HG02870 (cell line): ENCODE measurements around the gene EN2.

ENCODE experiments used
- ATAC-seq: cut with Tn5 transposase; IDR thresholded peaks from one replicate; pipeline ENCODE4 v1.9.1; 2021; ENCODE audit warnings: mild to moderate bottlenecking, moderate library complexity; ENCODE audit not compliant: unreplicated experiment

Gene EN2

DNA sequence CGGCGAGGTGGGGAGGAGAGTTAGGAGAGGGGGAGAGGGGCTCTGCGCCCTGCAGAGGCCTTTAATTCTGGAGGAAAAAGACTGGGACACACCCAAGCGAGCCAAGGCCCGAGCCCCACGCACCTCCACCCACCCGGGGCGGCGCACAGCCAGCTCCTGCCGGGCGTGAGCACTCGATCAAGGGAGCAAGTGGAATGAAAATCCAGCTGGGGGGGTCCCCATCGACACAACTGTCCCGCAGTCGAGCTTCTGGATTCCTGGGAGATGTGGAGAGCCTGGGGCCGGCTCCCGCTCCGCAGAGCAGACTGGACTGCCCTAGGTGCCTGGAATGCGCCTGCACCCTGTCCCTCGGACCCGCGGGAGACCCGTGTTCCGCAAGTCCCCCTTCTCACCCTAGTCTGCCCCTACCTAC is 7.4 kb upstream of the EN2 start:
- no peak for ATAC-seq

DNA sequence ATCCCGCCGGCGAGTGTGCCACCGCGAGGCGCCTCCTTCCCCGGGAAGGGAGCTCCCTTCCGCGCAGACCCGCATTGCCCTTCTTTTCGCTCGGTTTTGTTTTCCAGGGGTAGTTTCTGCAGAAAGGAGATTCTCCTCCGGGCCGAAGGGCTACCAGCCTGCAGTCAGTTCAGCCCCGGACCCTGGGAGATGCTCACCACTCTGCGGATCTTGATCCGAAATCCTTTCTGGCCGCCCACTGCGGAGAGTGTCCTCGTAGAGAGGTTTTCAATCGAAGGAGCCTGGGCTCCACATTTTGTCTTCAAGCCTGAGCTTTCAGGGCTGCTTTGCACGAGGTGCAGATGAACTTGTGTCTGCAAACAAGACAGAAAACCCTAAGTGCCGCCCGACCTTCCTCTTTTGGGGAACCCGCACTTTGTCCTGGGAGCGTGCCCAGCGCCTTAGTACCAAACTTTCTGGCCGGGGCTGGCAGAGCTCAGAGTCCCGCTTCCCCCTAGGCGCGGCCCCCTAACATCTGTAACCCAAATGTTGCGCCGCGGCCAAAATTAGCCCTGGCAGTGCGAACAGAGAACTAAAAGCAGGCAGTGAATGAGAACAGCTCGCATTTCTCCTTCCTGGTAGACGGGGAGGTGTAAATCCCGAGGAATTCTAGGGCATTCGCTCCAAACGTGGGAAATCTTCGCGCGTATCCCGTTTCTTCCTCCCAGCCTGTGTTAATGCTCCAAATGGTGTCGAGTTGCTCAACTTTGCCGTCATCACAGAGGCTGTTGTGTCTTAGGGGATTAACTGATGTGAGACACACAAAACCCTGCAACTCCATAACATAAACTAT is 6.7 kb upstream of the EN2 start:
- ATAC-seq = no peak

DNA sequence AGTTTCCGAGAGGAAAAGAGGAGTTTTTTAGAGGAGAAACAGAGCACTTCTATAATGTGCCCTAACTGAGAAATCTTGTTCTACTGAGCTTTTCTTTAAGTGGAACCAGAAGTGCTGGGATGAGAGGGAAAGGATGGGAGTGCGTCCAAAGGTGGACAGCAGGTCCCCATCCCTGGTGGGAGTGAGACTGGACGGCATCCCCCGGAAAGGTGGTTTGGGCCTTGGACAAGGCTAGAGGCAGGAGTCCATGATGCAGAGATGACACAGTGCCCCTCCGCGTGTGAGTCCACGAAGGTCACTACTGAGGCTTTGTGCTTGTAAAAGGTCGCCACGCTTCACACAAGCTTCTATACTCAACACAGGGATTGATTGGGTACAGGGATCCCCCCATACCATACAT is 6.1 kb upstream of the EN2 start:
- no peak for ATAC-seq

DNA sequence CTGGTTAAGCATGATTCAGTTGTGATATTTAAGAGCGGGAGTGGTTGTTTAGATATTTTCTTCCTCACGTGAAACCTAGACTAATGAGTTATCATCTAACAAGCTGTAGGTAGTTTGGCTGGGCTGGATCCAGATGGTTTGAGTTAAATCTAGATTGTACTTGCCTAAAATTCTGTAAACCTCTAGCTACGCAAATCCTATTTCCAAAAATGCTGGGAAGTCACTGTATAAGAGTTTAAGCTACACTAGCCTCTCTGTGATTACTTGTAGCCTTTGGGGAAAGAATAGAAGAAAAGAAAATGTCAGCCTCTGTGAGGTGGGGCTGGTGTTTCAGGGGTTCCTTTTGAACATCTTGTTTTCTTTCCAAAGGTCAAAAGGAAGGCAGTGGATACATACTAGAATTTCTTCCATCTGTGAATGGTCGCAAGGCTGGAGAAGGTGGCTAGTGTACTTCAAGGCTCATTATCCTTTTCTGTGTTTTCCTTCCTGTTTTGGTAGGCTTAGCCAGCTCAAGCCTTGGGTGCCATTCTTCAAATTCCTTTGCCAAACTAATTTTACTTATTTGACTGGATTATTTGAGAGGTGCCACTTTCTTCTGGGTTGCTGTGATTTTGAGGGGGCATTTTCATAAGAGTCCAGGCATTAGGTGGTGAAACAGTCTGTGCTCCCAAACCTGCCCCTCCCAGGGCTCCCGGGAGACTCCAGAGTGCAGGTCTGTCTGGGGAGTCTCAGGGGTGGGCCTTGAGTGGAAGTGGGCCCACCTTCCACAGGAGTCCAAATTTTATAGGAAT is 5.2 kb upstream of the EN2 start:
- ATAC-seq = no peak

DNA sequence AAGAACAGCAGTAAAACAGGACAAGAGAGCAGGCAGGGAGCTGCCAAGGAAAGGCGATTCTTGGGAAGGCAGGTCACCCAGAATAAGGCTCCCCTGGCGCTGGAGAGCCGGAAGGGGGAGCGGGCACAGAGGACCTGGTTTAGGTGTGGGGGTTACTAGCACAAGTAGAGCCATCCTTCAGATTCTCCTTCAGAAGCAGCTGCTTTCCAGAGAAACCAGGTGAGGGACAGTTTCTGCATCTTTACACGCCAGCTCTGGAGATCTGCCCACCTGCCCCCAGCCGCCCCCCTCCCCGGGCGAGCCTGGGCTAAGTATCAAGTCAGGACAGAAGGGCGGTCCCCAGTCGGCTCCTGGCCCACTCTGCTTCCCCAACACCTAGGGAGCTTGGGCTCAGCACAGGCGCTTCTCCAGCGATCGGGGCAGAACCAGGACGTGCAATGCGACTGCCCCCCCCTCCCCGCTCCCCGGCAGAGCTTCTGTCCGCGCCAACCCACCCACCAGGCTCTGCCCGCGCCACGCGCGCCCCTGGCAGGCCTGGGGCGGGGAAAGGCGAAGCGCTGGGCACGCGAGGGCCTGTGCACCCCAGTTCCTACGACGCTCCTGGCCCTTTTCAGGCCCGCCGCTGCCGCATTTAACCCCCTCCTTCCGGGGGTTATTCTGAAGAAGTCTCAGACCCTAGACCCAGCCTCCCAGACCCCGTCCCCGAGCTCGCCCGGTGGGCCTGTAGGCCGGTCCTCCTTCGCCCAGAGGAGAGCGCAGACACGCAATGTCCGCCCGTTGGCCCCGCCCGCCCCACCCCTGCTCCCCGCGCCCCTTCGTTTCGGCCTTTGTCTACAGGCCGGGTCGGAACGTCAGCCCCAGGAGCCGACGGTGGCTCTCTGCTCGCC is 4.4 kb upstream of the EN2 start:
- ATAC-seq = no peak

DNA sequence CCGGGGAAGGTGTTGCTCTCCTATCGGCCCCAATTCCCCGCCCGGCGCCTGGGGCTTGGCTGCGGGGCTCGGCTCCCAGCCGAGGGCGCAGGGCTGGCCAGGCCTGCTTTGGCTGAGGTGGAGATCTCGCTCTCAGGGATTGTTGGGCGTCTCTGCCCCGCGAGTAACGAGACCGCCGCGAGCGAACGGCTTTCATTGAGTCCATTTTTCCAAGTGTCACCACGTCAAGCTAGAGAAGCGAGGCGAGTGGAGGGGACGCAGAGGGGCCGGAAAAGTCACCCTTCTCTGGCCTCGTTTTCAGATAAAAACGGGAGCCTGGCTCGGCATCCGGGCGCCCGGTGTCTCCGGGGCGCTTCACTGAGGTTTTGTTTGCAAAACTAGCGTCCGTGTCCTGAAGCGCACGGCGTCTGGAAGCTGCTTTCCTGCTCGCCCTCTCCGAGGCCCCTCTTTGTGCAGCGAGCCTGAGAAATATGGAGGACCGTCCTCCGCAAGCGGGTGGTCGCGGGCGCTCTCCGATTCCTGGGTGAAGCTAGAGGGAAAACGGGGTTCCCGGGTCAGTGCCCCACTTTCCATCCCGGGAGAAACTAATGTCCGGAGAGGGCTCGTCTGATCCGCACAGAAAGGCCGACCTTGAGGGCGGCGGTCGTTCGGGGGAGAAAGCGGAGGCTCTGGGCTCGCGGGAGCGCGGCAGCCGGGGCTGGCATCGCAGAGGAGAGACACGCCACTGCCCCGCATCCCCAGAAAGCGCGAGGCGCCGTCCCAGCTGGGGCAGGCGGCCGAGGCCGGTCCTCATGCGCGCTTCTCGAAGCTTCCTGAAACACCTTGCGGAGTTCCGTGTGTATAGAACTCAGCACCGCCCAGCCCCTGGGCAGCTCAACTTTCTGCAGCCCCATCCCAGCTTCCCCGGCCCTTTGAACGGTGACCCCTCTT is 3.5 kb upstream of the EN2 start:
- ATAC-seq = no peak

DNA sequence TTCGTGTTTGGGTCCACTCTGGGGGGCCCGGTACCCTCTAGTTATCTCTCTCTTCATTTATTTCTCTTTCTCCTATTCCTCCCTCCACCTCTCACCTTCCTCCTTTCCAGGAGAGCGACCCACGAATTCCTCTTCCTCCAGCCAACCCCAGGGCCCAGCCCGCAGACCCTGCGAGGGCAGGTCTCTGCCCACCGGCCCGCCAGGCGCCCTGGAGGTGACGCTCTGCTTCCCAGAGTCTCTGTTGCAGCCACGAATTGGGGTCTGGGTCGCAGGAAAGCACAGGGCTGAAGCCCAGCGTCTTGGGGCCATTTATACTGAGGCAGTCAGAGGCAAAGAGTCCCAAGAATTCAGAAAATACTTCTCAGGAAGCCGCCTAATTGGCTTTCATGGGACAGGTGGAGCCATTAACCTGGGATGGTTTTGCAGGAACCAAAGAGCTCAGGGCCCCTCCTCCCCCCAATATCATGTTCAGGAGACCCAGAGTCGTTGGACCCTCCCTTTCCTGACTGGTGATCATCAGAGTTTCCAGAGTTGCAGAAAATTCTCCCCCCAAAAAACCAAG is 2.7 kb upstream of the EN2 start:
- ATAC-seq = no peak

DNA sequence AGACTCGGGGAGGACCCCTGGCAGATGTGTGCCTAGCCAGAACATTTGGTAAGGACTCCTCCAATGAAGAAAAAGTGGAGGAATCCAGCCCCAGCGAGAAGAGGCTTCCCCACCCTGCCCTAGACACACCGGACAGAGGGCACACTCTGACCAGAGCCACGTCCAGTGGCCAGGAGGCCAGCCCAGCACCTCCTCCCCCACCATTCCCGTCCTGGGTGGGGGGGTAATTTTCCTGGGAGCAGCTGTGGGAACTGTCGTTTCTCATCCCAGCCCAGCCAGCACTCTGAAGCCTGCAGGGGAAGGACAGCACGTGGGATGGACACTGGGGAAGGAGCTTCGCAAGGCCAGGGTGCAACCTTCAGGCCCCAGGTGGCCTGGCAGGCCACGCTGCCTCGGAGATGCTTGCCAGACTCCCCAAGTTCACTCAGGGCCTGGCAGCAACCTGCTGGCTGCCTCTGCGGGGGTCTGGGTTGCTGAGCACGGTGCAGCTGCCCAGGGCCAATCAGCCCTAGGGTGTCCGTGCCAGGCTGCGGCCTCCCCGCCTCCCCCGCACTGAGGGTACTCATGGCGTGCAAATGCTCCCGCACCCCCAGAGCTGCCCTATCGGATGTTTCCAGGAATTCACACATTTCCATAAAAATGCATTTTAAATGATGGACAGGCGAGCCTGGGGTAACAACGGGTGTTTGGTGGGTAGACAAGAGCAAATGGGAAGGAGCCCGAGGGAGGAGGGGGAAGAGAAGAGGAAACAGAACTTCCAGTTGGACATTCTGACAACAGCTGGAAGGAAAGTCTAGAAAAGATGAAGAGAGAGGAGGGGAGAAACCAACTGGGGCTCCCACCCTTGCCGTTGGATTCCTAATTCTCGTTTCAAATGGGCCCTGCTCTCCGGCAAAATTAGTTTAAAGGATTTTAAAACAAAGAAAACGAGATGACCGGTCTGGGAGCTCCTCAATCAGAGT is 1.9 kb upstream of the EN2 start:
- no peak for ATAC-seq

DNA sequence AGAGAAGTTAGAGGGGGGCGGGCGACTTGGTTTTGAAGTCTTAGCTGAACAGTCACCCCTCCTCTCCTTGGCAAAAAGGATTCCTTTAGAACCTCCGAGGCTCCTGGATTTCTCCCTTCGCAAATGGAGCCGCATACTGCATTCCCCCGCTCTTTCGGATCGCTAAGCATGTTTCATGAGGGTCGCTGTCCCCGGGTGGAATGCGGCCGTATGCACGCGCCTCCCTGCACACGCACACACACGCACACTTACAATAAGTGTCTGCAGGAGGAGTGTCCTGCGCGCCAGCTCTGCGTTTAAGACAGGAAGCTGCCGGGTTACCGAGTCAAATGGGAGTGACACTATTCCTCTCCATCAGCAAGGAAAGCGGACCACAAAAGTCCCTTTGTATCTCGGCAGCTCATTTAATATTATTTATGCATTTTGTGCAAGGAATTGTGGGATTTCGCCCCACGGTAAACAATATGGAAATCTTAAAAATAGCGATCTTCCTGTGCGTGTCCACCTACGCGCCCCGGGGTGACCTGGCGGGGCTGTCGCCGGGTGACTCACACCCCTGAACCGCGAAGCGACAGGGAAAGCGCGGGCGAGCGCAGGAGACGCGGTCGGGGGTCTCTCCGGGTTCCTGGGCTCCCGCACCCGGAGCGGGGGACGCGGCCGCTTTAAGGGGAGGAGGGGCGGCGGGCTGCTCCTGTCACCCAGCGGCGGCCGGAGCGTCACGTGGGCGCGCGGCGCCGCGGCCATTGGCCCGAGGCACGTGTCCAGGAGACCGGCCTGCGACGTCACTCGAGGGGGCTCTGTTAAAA is 988 bp upstream of the EN2 start:
- no peak for ATAC-seq

DNA sequence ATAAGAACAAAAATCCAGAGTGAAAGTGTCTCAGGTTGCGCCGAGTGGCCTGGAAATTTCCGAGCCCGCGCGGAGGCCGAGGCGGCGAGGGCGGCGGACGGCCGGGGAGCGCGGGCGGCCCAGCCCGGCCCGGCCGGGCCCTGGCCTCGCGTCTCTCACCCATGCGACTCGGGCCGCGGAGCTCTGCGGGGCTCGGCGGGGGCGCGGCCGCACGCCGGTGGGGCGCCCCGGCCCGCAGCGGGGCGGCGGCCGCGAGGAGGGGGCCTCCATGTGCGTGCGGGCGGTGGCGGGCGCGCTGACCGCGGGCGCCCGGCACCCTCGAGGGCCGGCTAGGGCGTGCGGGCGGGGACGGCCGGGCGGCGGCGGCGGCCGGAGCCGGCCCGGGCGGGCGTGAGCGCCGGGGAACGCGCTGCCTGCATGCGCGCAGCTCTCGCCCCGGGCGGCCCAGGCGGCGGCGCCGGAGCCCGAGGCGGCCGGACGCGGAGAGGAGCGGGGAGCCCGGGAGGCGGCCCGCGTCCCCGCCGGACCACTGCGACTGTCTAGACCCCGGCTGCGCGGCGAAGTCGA is 302 bp upstream of the EN2 start:
- no peak for ATAC-seq

DNA sequence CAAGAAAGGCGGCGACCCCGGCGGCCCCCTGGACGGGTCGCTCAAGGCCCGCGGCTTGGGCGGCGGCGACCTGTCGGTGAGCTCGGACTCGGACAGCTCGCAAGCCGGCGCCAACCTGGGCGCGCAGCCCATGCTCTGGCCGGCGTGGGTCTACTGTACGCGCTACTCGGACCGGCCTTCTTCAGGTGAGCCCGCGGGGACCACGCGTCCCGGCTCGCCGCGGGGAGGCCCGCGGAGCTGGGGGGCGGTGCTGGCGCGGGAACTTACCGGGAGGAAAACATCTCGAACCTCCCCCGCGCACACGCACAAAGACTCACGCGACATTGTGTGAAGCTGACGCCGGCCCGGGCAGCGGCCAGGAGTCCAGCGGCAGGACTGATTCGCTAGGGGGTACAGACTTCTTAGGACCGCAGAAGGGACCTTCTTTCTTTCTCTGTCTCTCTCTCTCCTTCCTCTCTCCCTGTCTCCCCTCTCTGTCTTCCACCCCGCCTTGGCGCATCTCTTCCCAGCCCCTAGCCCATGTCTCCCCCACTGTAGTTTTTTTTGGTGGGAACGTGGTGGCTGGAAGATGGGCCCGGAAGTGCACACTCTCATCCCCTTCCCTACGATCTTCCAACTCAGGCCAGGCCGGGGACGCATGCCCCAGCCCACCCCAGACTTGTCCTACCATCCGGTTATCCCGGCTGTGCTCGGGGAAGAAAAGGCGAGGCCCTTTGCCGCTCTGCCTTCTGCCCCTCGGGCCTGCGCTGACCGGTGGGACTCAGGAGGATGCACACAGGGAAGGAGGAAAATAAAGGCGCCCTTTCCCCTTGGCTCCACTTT is 1.2 kb downstream of the EN2 start:
- ATAC-seq = no peak

DNA sequence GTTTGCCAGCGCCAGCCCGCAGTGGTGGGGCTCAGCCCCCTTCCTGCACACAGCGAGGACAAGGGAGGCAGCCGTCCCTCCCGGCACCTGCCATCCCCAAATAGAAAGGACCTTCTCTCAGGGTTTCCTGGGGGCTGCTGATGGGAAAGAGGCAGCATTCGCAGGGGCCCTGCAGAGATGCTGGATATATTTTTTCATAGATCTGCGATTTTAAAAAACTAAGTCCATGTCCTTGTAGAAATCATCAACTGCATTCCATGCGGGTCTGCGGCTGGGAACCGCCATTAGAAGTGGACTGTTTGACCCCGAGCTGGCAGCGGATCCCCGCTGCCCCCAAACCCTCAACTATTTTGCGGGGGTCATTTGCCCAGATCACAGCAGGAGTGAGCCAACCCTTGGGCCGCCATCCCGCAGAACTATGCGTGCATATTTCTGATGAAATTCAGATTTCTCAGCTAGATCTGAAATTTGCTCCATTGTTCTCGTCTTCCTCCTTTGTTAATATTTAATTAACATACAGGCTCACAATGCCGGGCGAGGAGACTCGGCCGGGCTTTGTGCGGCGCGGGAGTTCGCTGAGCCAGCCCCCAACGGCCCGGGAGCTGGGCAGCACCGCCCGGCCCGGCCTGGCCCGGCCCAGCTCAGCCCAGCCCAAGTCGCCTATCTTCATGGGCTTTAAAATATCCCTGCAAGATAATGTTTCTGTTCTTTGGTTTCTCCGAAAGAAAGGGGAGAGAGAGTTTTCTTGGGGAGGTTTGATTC is 2.0 kb downstream of the EN2 start:
- ATAC-seq = no peak

DNA sequence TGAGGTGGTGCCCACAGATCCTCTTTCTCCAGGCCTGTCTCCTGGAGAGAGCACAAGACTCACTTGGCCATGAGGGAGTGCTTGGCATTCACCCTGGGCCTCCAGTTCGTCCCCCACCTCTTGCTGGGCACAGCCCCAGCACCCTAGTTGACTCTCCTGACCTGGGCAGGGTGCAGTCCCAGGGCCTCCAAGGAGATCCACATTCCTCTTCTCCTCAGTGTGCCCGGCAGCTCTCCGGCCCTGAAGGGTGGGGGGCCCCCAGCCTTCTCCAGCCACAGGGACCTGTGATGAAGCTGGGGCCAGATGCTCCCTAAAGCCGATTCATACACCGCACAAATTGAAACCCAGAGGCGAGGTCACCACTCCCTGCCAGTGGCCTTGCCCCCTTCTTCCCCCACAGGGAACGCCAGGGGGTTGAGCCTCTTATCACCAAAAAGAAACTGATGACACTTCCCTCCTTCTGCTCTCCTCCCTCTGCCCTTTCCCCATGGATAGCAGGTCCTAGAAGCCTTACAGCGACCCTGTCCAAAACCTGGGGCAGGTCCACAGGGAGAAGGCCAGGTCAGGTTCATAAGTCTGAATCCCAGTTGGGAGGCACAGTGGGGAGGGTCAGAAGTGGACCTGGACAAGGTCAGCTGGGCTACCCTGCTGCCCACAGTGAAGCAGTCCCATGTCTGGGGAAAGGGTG is 3.1 kb downstream of the EN2 start:
- ATAC-seq = no peak

DNA sequence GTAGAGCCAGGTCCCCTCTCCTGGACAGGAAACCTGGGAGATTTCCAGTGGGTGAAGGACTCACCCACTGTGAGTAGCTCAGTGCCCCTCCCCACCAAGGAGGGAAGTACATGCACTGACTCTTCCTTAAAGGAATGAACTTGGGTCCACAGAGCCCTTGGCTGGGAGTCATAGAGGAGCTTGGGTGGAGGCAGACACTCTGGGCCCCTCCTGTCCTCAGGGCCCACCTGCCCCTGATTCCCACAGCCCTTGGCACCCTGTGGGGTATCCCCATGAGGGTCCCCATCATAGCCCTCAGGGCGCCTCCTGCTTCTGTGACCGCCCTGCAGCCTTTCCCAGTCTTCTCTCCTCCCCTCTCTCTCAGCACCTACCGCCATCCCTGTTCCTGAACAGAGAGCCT is 3.7 kb downstream of the EN2 start:
- no peak for ATAC-seq

DNA sequence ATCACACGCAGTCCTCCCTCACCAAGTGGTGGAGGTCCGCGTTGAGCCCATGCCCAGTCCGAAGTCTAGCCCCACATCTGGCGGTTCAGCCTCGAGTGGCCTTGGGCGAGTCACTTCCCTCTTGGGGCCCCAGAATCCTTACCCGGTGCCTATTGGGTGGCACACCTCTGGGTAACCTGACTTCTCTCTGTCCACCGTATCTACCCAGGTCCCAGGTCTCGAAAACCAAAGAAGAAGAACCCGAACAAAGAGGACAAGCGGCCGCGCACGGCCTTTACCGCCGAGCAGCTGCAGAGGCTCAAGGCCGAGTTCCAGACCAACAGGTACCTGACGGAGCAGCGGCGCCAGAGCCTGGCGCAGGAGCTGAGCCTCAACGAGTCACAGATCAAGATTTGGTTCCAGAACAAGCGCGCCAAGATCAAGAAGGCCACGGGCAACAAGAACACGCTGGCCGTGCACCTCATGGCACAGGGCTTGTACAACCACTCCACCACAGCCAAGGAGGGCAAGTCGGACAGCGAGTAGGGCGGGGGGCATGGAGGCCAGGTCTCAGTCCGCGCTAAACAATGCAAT is 4.3 kb downstream of the EN2 start:
- no peak for ATAC-seq
